HUES48 (cell line): ENCODE data around the gene PRR23B.

Experiments used
- H3K27ac ChIP-seq: one replicate; pipeline ENCODE4 v1.7.0; 2013; ENCODE audit warnings: low read depth, low read length, inconsistent platforms
- H3K27me3 ChIP-seq: 2 replicates; pipeline ENCODE4 v1.6.1; 2013; ENCODE audit warnings: mild to moderate bottlenecking, low read length; ENCODE audit not compliant: control insufficient read depth, insufficient read depth
- H3K36me3 ChIP-seq: 2 replicates; pipeline ENCODE4 v1.6.1; 2013; ENCODE audit warnings: low read length; ENCODE audit not compliant: control insufficient read depth, insufficient read depth
- H3K4me1 ChIP-seq: 2 replicates; pipeline ENCODE4 v1.6.1; 2013; ENCODE audit warnings: mild to moderate bottlenecking, low read length; ENCODE audit not compliant: control insufficient read depth, insufficient read depth
- H3K4me3 ChIP-seq: 2 replicates; pipeline ENCODE4 v1.5.1; 2013; ENCODE audit warnings: mild to moderate bottlenecking, low read depth, low read length
- H3K9ac ChIP-seq: 2 replicates; pipeline ENCODE4 v1.6.1; 2013; ENCODE audit warnings: mild to moderate bottlenecking, low read depth, low read length, moderate library complexity
- H3K9me3 ChIP-seq: 2 replicates; pipeline ENCODE4 v1.6.1; 2013; ENCODE audit warnings: low read length; ENCODE audit not compliant: control insufficient read depth, insufficient read depth

PRR23B gene

DNA sequence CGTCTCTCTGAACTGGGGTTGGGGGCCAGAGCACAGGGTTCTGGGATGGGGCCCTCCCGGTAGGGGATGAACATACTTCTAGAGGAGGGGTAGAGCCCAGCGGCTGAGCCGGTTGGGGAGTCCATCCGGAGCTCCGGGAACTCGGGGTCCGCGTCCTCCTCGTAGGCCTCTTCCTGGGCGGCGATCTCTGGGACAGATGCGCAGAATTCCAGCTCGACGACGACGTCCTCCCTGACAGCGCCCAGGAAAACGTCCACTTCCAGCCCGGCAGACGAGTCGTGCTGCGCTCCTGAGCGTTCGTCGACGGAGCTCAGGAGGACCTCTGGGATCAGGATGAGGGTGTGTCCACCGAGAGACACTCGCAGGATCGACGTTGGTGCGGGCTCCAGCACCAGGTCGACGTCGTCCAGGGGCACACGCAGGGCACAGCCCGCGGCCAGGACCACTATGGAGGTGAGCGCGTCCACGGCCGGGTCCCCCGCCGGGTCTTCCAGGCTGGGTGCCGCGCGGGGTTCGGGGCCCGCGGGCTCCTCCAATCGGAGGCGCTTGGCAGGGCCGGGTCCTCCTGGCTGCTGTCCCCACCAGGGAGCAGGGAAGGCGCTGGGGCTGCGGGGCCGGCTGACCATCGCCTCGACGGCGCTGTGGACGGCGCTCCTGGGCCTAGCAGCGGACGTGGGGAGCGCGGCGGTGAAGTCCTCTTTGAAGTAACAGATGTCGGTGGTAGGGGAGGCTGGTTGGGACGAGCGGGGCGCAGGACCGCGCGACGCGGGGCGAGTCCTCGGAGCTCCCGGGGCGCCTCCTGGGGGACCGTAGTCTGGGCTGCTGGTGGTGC, 474 bp downstream of the PRR23B start:
- Histone ChIP-seq H3K9me3 (no peaks in the 10 kb centered on the region), H3K27ac (no peak overlapping the region)

DNA sequence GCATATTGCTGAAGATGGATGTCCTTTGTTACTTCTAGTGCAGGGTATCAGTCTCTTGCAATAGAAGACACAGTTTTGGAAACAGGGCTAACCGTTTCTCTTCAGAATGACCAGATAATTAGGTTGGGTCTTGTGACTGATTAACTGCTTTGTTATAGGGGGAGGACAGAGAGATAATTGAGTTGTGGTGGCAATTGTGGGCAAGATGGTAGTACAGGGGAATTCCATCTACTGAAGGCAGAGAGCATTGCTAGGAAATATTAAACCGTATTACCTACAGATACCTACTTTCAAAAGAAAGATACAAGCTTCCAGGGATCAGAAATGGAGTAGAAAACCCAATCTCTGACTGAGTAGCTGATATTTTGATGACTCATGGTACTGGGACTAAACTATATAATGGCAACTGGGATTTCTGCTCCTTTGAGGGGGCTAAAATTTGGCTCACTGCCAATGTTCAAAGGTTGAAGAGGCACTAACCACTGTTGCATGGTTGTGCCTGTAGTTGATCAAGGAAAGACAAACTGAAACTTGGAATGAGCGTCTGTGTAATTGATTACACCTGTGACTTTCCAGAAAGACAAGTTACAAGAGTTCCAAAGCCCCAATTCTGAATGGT, 4.2 kb downstream of the PRR23B start:
- H3K9ac ChIP-seq = no peak overlapping the region
- H3K9me3 ChIP-seq = no peaks in the 10 kb centered on the region; the same call in 1 of the 2 replicates
- no peaks in the 10 kb centered on the region for H3K4me1 ChIP-seq
- no peak overlapping the region for H3K27ac ChIP-seq
- no peaks in the 10 kb centered on the region for H3K27me3 ChIP-seq
- no peak overlapping the region for H3K4me3 ChIP-seq
- no peaks in the 10 kb centered on the region for H3K36me3 ChIP-seq

More for the DNA sequence above, 474 bp downstream of the PRR23B start:
- Histone ChIP-seq H3K27me3 (no peaks in the 10 kb centered on the region), H3K4me1 (no peaks in the 10 kb centered on the region), H3K4me3 (no peak overlapping the region), H3K36me3 (no peaks in the 10 kb centered on the region), H3K9ac (no peak overlapping the region)

DNA sequence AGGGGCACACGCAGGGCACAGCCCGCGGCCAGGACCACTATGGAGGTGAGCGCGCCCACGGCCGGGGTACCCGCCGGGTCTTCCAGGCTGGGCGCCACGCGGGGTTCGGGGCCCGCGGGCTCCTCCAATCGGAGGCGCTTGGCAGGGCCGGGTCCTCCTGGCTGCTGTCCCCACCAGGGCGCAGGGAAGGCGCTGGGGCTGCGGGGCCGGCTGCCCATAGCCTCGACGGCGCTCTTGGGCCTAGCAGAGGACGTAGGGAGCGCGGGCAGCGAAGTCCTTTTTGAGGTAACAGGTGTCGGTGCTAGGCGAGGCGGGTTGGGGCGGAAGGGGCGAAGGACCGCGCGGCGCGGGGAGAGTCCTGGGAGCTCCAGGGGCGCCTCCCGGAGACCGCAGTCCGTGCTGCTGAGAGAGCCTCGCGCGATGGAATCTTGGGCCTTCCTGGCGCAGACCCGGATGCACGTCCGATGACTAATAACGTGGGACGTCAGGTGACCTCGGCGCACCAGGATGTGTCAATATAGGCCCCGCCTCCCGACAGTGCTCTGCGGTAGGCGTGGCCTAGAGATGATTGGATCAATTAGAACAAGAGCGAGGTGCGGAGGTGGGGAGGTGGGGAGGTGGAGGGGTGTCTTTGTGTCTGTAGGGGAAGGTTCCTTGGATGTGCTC, 14.5 kb downstream of the PRR23B start, which contains the start of gene PRR23A:
Gene PRR23A (minus strand): TSS at position 218 of the 666 bp plus-strand sequence. CDS start 0 bp downstream, at position 218.
- H3K36me3 ChIP-seq = no peaks in the 10 kb centered on the region
- H3K27ac ChIP-seq = no peak within 1 kb of the TSS

DNA sequence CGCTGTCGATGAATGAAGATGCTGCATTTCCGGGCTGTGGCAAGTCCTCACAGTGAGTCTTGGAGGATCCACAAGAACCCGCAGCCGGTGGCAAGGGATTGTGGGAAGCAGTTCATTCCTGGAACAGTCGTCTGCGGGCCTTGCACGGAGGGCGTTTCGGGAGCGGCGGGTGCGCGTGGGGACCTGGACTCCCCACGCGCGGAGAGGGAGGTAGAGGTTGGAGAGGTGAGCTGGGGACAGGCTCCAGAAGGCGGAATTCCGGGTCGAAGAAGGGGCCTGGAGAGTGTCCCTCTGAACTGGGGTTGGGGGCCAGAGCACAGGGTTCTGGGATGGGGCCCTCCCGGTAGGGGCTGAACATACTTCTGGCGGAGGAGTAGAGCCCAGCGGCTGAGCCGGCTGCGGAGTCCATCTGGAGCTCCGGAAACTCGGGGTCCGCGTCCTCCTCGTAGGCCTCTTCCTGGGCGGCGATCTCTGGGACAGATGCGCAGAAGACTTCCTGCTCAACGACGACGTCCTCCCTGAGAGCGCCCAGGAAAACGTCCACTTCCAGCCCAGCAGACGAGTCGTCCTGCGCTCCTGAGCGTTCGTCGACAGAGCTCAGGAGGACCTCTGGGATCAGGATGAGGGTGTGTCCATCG, 15.3 kb downstream of the PRR23B start:
- Histone ChIP-seq H3K4me1 (no peaks in the 10 kb centered on the region), H3K36me3 (no peaks in the 10 kb centered on the region), H3K4me3 (no peak overlapping the region), H3K27me3 (no peaks in the 10 kb centered on the region), H3K27ac (no peak overlapping the region), H3K9me3 (no peaks in the 10 kb centered on the region), H3K9ac (no peak overlapping the region)

More for the DNA sequence above, 14.5 kb downstream of the PRR23B start, which contains the start of gene PRR23A:
- H3K9me3 ChIP-seq = no peaks in the 10 kb centered on the region
- H3K27me3 ChIP-seq = no peaks in the 10 kb centered on the region
- H3K4me3 ChIP-seq = no peak within 1 kb of the TSS
- H3K9ac ChIP-seq = no peak within 1 kb of the TSS
- H3K4me1 ChIP-seq = no peaks in the 10 kb centered on the region

DNA sequence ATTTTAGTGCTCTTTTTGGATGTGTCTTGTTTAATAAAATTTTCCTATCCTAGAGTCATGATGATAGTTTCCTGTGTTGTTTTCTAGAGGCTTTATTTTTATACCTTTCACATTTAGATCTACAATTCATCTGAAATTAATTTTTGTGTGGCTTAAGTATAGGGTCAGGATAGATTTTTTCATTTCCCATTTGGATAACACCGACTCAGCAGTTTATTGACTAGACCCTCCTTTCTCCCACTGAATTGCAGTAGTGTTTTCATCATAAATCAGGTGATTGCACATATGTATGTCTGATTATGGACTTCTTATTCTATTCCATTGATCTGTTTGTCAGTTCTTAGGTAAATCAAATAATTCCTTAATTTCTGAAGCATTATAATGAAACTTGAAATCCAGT, 25.0 kb downstream of the PRR23B start:
- Histone ChIP-seq H3K27ac (no peak overlapping the region), H3K9me3 (no peaks in the 10 kb centered on the region), H3K27me3 (no peaks in the 10 kb centered on the region; the same call in 1 of the 2 replicates), H3K4me1 (no peaks in the 10 kb centered on the region), H3K9ac (no peak overlapping the region), H3K4me3 (no peak overlapping the region), H3K36me3 (no peaks in the 10 kb centered on the region)

DNA sequence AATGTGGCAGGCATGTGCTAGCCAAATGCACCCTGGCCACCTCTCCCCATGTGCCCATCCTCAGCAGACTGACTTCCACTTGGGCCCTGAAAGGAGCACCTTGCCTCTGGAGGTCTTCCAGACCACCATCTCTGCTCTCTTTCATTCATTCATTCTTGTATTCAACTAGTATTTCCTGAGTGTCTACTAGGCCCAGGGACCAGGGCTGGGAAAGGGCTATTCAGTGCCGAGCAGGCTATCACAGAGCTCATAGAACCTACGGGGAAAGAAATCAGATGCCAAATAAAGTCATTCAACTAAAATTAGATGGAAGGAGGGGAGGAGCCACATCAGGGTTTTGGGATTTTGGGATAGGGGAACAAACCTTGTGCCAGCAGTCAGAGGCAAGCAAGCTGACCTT, 33.5 kb downstream of the PRR23B start:
- Histone ChIP-seq H3K9ac (no peak overlapping the region), H3K36me3 (no peaks in the 10 kb centered on the region)

DNA sequence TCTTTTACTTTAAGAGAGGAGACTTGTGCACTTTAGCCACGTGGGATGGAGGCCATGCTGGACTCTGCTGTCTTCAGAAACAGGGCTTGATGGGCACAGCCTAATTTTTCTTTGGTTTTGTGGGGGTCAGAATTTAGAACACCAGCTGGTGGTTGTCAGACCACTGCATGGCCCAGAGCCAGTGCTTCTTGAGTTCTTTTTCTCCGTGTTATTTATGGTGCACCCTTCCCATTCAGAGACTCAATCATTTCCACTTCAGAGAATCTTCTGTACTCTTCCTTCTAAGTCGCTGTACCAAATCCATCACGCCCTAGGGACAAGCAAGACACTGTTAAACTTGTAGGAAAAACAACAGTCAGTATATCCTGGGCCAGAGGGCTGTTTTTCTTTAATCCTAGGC, 34.8 kb downstream of the PRR23B start:
- no peaks in the 10 kb centered on the region for H3K9me3 ChIP-seq
- no peaks in the 10 kb centered on the region for H3K4me1 ChIP-seq
- H3K4me3 ChIP-seq = no peak overlapping the region
- no peaks in the 10 kb centered on the region for H3K36me3 ChIP-seq
- H3K27me3 ChIP-seq = no peaks in the 10 kb centered on the region
- no peak overlapping the region for H3K27ac ChIP-seq
- H3K9ac ChIP-seq = no peak overlapping the region

More for the DNA sequence above, 33.5 kb downstream of the PRR23B start:
- H3K9me3 ChIP-seq = no peaks in the 10 kb centered on the region
- no peaks in the 10 kb centered on the region for H3K27me3 ChIP-seq
- no peak overlapping the region for H3K4me3 ChIP-seq
- H3K4me1 ChIP-seq = no peaks in the 10 kb centered on the region
- no peak overlapping the region for H3K27ac ChIP-seq

DNA sequence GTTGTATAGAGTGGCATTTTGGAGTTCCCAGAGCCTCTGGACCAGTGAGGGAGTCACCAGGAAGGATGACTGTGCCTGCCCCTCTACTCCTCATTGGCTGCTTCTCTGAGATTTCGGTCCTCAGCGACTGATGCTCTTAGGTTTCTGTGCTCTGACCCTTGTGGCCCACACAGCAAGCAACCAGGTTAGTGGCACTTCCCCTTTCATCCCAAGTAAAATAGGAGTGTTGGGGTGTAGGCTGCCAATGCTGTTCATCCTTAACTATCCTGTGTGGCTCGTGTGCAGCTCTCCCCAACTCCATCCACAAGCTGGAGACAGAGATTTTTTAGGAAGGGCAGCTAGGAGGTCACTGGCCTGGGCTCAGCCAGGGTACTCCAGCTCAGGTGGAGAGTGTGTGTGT, 35.9 kb downstream of the PRR23B start:
- H3K36me3 ChIP-seq = no peaks in the 10 kb centered on the region
- no peak overlapping the region for H3K27ac ChIP-seq
- no peaks in the 10 kb centered on the region for H3K4me1 ChIP-seq
- H3K27me3 ChIP-seq = no peaks in the 10 kb centered on the region
- H3K9me3 ChIP-seq = no peaks in the 10 kb centered on the region
- H3K9ac ChIP-seq = no peak overlapping the region
- H3K4me3 ChIP-seq = no peak overlapping the region

DNA sequence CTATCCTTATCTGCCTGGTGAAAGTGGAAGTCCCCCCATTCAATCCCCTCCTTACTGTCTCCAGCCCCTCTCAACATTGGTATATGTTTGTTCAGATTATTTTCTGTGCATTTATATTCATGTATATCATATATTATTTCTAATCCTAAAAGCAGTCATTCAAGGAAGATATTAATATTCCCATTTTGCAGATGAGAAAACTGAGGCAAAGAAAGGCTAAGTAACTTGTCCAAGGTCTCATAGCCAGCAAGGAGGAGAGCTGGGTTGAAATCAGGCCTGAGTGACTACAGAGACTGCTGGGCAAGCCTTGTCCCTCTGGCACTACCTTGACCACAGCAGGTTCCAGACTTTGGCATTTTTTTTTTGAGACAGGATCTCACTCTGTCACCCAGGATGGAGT, 44.7 kb downstream of the PRR23B start:
- Histone ChIP-seq H3K9ac (no peak overlapping the region), H3K27me3 (no peaks in the 10 kb centered on the region)

DNA sequence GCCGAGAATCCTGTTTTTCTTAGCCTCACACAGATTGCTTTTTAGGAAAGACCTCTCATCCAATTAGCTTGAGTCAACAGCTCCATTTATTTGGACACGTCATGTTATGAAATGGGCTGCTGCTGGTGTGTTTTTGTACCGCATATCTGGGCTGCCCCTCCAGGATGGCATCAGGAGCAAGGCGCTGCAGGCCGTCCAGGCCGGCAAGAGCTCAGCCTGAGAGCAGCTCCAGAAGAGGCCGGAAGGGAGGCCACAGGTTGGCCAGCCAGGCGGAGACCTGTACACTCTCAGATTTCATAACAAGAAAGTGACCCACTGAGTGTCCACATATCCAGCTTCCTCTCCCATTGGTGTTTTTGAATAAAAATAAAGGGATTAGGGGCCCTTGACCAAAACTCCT, 45.4 kb downstream of the PRR23B start:
- H3K4me3 ChIP-seq = no peak overlapping the region
- H3K9ac ChIP-seq = no peak overlapping the region
- no peaks in the 10 kb centered on the region for H3K9me3 ChIP-seq
- H3K4me1 ChIP-seq = no peaks in the 10 kb centered on the region
- no peaks in the 10 kb centered on the region for H3K27me3 ChIP-seq
- H3K36me3 ChIP-seq = no peaks in the 10 kb centered on the region
- H3K27ac ChIP-seq = no peak overlapping the region

More for the DNA sequence above, 44.7 kb downstream of the PRR23B start:
- H3K9me3 ChIP-seq = no peaks in the 10 kb centered on the region
- H3K4me1 ChIP-seq = no peaks in the 10 kb centered on the region
- no peak overlapping the region for H3K4me3 ChIP-seq
- H3K27ac ChIP-seq = no peak overlapping the region
- H3K36me3 ChIP-seq = no peaks in the 10 kb centered on the region
